HepG2 (cell line): ENCODE data around the gene PPP1R9B.

ENCODE experiments used
- ADNP ChIP-seq: sonication (generic); formaldehyde crosslinking; IDR thresholded peaks from 2 replicates; pipeline ENCODE4 v1.4.0; 2020; ENCODE audit warnings: missing genetic modification reagents
- EZH2 ChIP-seq: conservative IDR thresholded peaks from 2 replicates; pipeline ENCODE4 v1.6.1; 2012; ENCODE audit warnings: mild to moderate bottlenecking, low read depth, low read length, moderate library complexity
- NR2F1 ChIP-seq, 2 experiments: fragments of 450-650 bp in 1 of 2; formaldehyde crosslinking in 1 of 2; IDR thresholded peaks; 2 replicates each; pipeline versions ENCODE4 v1.5.0 to v1.6.1; 2016 to 2020; ENCODE audit warnings: mild to moderate bottlenecking in 1 of 2, missing compliant biosample characterization in 1 of 2, missing genetic modification reagents in 1 of 2, moderate library complexity in 1 of 2
- POLR2G ChIP-seq: fragments of 200-400 bp; formaldehyde crosslinking; IDR thresholded peaks from 2 replicates; pipeline ENCODE4 v1.6.1; 2018; ENCODE audit warnings: mild to moderate bottlenecking, low read depth, low read length, moderate library complexity
- SP1 ChIP-seq, 2 experiments: fragments of 450-650 bp in 1 of 2; sonication (generic) in 1 of 2; formaldehyde crosslinking in 1 of 2; IDR thresholded peaks; 2 replicates each; pipeline versions ENCODE4 v1.4.0 to v1.6.1; 2016 to 2020; ENCODE audit warnings: missing genetic modification reagents in 1 of 2
- YY1 ChIP-seq: IDR thresholded peaks from 2 replicates; pipeline ENCODE4 v1.6.1; 2011; ENCODE audit warnings: low read length, low read depth, moderate library complexity, mild to moderate bottlenecking; ENCODE audit not compliant: insufficient read depth, insufficient replicate concordance
- ZNF552 ChIP-seq: sonication (generic); formaldehyde crosslinking; IDR thresholded peaks from 2 replicates; pipeline ENCODE4 v1.9.0; 2022; ENCODE audit warnings: missing genetic modification reagents, mild to moderate bottlenecking, borderline replicate concordance
- TF ChIP-seq, protein P1 (sequence below): sonication (generic); formaldehyde crosslinking; IDR thresholded peaks from 2 replicates; pipeline ENCODE4 v1.5.0; 2020; ENCODE audit warnings: missing genetic modification reagents, mild to moderate bottlenecking, borderline replicate concordance
- TF ChIP-seq, protein P2 (sequence below): sonication (generic); formaldehyde crosslinking; IDR thresholded peaks from 2 replicates; pipeline ENCODE4 v1.5.0; 2020; ENCODE audit warnings: mild to moderate bottlenecking, missing genetic modification reagents, moderate library complexity
- TF ChIP-seq, protein P3 (sequence below): sonication (generic); formaldehyde crosslinking; IDR thresholded peaks from 2 replicates; pipeline ENCODE4 v1.4.0; 2020; ENCODE audit warnings: low read depth, mild to moderate bottlenecking, missing genetic modification reagents
- TF ChIP-seq, protein P4 (sequence below): sonication (generic); formaldehyde crosslinking; IDR thresholded peaks from 2 replicates; pipeline ENCODE4 v1.5.1; 2020; ENCODE audit warnings: missing genetic modification reagents, mild to moderate bottlenecking, borderline replicate concordance

DNA sequence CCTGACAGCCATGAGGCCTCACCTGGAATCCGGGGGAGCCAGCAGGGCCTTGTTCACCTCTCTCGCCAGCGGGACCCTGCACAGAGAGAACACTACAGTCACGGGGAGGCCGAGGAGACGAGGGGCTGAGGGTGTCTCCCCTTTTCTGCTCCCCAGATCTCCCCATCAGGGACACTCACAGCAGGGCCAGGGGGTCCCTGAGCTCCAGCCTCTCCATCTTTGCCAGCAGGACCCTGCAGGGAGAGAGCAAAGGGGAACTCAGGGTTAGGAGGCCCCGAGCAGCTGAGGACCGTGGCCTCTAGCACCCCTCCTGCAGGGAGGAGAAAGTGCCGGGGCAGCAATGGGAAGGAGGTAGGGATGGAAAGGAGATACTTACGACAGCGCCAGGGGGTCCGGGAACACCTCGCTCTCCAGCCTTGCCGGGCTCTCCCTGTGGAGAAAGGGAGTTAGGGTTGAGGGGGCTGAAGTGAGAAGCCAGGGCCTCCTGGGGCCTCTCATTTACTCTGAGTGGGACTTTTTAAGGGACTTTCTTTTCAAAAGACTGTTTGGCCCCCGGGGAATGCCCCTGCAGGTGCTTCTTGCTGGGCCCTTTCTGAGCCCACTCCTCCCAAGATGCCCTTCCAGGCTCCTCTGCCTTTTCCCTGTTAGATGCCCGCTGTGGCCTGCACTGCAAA, 42.3 kb upstream of the PPP1R9B start:
- no peak for TF ChIP-seq ADNP (CRISPR knock-in tag)
- TF ChIP-seq, protein P1, sequence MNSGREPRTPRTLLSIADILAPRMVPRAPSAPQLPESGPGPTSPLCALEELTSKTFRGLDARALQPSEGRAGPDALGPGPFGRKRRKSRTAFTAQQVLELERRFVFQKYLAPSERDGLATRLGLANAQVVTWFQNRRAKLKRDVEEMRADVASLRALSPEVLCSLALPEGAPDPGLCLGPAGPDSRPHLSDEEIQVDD (CRISPR knock-in tag): no peak
- no peak for TF ChIP-seq EZH2
- TF ChIP-seq POLR2G: no peak
- TF ChIP-seq, protein P2, sequence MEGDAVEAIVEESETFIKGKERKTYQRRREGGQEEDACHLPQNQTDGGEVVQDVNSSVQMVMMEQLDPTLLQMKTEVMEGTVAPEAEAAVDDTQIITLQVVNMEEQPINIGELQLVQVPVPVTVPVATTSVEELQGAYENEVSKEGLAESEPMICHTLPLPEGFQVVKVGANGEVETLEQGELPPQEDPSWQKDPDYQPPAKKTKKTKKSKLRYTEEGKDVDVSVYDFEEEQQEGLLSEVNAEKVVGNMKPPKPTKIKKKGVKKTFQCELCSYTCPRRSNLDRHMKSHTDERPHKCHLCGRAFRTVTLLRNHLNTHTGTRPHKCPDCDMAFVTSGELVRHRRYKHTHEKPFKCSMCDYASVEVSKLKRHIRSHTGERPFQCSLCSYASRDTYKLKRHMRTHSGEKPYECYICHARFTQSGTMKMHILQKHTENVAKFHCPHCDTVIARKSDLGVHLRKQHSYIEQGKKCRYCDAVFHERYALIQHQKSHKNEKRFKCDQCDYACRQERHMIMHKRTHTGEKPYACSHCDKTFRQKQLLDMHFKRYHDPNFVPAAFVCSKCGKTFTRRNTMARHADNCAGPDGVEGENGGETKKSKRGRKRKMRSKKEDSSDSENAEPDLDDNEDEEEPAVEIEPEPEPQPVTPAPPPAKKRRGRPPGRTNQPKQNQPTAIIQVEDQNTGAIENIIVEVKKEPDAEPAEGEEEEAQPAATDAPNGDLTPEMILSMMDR (CRISPR knock-in tag): no peak
- no peak for TF ChIP-seq YY1
- TF ChIP-seq SP1 (IDR thresholded peaks at IDR 0.05): no peak
- no peak for TF ChIP-seq SP1 (CRISPR knock-in tag; IDR thresholded peaks at IDR 0.05)
- TF ChIP-seq, protein P3, sequence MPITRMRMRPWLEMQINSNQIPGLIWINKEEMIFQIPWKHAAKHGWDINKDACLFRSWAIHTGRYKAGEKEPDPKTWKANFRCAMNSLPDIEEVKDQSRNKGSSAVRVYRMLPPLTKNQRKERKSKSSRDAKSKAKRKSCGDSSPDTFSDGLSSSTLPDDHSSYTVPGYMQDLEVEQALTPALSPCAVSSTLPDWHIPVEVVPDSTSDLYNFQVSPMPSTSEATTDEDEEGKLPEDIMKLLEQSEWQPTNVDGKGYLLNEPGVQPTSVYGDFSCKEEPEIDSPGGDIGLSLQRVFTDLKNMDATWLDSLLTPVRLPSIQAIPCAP (CRISPR knock-in tag): no peak
- TF ChIP-seq, protein P4, sequence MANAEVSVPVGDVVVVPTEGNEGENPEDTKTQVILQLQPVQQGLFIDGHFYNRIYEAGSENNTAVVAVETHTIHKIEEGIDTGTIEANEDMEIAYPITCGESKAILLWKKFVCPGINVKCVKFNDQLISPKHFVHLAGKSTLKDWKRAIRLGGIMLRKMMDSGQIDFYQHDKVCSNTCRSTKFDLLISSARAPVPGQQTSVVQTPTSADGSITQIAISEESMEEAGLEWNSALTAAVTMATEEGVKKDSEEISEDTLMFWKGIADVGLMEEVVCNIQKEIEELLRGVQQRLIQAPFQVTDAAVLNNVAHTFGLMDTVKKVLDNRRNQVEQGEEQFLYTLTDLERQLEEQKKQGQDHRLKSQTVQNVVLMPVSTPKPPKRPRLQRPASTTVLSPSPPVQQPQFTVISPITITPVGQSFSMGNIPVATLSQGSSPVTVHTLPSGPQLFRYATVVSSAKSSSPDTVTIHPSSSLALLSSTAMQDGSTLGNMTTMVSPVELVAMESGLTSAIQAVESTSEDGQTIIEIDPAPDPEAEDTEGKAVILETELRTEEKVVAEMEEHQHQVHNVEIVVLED (CRISPR knock-in tag): no peak
- TF ChIP-seq NR2F1 (CRISPR knock-in tag; IDR thresholded peaks at IDR 0.05): no peak
- TF ChIP-seq ZNF552 (CRISPR knock-in tag): no peak
